Measurements from ENCODE around the gene IGFBPL1.

IGFBPL1 gene

GRCh38 chr9:38374847-38375571 is 49.2 kb downstream of the IGFBPL1 start:
- TF ChIP-seq, protein P1, sequence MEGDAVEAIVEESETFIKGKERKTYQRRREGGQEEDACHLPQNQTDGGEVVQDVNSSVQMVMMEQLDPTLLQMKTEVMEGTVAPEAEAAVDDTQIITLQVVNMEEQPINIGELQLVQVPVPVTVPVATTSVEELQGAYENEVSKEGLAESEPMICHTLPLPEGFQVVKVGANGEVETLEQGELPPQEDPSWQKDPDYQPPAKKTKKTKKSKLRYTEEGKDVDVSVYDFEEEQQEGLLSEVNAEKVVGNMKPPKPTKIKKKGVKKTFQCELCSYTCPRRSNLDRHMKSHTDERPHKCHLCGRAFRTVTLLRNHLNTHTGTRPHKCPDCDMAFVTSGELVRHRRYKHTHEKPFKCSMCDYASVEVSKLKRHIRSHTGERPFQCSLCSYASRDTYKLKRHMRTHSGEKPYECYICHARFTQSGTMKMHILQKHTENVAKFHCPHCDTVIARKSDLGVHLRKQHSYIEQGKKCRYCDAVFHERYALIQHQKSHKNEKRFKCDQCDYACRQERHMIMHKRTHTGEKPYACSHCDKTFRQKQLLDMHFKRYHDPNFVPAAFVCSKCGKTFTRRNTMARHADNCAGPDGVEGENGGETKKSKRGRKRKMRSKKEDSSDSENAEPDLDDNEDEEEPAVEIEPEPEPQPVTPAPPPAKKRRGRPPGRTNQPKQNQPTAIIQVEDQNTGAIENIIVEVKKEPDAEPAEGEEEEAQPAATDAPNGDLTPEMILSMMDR (IDR thresholded peaks at IDR 0.05; ENCODE audit: low read depth, low read length): no peak
- H3K4me3 ChIP-seq (replicated peaks in 1 of 2; ENCODE audit: low read depth in 2 of 2, low read length in 2 of 2): no peak overlapping the region

GRCh38 chr9:38373679-38374078 is 50.6 kb downstream of the IGFBPL1 start:
- H3K4me3 ChIP-seq (replicated peaks in 1 of 2; ENCODE audit: low read depth in 2 of 2, low read length in 2 of 2): no peak overlapping the region
- TF ChIP-seq, protein P1 (IDR thresholded peaks at IDR 0.05; ENCODE audit: low read depth, low read length): no peak
- no peak for DNase-seq (ENCODE audit: low read depth in 2 of 2)

More at GRCh38 chr9:38374847-38375571, 49.2 kb downstream of the IGFBPL1 start:
- DNase-seq (ENCODE audit: low read depth in 2 of 2): no peak

DNA sequence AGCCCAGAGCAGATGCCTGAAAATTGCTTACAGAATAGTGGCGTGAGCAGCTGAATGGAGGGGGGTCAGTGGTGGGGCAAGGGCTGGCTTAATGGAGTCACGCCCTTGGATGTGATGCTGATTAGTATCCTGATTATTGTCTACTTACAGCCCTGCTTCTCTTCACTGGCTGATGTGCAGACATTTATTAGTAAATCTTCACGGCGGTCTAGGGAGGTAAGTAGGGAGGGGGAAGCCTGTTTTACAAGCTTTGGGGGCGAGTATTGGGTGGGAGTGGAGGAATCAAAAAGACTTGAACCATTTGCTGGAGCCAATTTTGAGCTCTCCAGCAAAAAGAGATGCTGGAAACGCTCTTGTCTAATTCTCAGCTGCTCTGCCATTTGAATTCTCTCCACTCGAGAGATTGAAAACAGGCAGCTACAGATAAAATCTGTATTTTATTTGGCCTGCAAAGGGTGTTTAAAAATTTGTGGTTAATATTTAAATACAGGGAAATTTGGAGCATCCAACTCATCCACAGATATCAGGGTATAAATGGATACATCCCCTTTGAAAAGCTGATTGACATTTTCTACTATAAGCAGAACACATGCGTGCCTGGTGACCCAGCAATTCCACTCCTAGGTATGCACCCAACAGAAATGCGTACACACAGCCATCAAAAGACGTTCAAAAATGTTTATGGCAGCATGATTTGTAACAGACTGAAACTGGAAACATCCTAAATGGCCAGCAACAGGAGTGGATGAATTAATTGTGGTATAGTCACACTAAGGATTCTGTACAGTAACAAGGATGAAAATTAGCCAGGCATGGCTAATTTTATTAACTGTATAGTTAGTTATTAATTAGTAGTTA is 51.3 kb downstream of the IGFBPL1 start:
- TF ChIP-seq, protein P1 (IDR thresholded peaks at IDR 0.05; ENCODE audit: low read depth, low read length): no peak
- no peak overlapping the region for H3K4me3 ChIP-seq (replicated peaks in 1 of 2; ENCODE audit: low read depth in 2 of 2, low read length in 2 of 2)

GRCh38 chr9:38371495-38371894 is 52.8 kb downstream of the IGFBPL1 start:
- TF ChIP-seq, protein P1 (IDR thresholded peaks at IDR 0.05; ENCODE audit: low read depth, low read length): no peak
- peak; percentile 19 to 35 for DNase-seq (ENCODE audit: low read depth in 2 of 2)
- H3K4me3 ChIP-seq (replicated peaks in 1 of 2; ENCODE audit: low read depth in 2 of 2, low read length in 2 of 2): no peak overlapping the region

More for the DNA sequence above, 51.3 kb downstream of the IGFBPL1 start:
- no peak for DNase-seq (ENCODE audit: low read depth in 2 of 2)

- TF ChIP-seq, protein P1 (IDR thresholded peaks at IDR 0.05; ENCODE audit: low read depth, low read length): no peak
- DNase-seq (ENCODE audit: low read depth in 2 of 2): no peak
Measured at GRCh38 chr9:38370176-38370575, 54.1 kb downstream of the IGFBPL1 start.

DNA sequence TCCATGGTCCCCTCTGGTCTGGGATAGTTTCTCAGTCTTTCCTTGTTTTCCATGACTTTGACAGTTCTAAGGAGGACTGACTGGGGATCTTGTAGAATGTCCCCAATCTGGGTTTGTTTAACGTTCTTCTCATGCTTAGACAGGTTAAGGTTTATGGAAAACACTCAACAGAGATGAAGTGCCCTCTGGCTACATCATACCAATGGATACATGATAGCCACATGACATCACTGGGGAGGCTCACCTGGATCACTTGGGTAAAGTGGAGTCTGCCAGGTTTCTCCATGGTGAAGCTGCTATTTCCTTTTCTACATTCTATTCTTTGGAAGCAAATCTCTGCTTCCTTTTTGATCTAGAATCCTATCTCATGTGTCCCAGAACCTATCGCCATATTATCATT is 55.5 kb downstream of the IGFBPL1 start:
- no peak for DNase-seq (ENCODE audit: low read depth in 2 of 2)
- no peak overlapping the region for H3K4me3 ChIP-seq (replicated peaks in 1 of 2; ENCODE audit: low read depth in 2 of 2, low read length in 2 of 2)
- TF ChIP-seq, protein P1 (IDR thresholded peaks at IDR 0.05; ENCODE audit: low read depth, low read length): no peak

More at GRCh38 chr9:38370176-38370575, 54.1 kb downstream of the IGFBPL1 start:
- H3K4me3 ChIP-seq (replicated peaks in 1 of 2; ENCODE audit: low read depth in 2 of 2, low read length in 2 of 2): no peak overlapping the region

Data from cardiac fibroblast (primary cell).